Upper lobe of left lung (tissue), 4 donors: ENCODE results near the gene ST3GAL2.

Source experiments
- EP300 ChIP-seq, 4 donors: sonication (generic); formaldehyde crosslinking; IDR thresholded peaks; one replicate each; pipeline ENCODE4 v1.5.1; 2017; ENCODE audit warnings: antibody characterized with exemption in 4 of 4, control low read depth in 2 of 4
- POLR2A ChIP-seq, 4 donors: fragments of 450-650 bp; IDR thresholded peaks; one replicate each; pipeline ENCODE4 v1.5.1; 2016 to 2017; ENCODE audit warnings: antibody characterized with exemption in 4 of 4, mild to moderate bottlenecking in 2 of 4
- POLR2AphosphoS5 ChIP-seq, 2 donors: sonication (generic); formaldehyde crosslinking; IDR thresholded peaks; one replicate each; pipeline ENCODE4 v1.5.1; 2017; ENCODE audit warnings: antibody characterized with exemption in 2 of 2
- TF ChIP-seq, protein P1 (sequence below), 6 experiments: fragments of 450-650 bp in 4 of 6; fragments of 200-600 bp in 2 of 6; sonication (generic) in 2 of 6; IDR thresholded peaks; one replicate each; pipeline ENCODE4 v1.5.1; 2016 to 2019; ENCODE audit warnings: antibody characterized with exemption in 6 of 6

DNA sequence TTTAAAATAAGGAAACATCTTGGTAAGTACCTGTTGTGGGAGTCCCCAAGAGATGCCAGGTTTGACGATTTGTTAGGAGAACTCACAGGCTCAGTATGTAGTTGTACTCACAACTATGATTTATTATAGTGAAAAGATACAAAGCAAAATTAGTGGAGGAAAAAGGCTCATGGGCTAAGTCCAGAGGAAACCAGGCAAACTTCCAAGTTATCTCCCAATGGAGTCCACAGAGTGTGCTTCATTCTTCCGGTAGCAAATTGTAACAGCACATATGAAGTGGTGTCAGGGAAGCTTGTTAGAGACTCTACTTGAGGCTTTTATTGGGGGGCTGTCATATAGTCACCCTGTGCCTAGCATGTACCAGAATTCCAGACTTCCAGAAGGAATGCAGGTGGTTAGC is 89.9 kb downstream of the ST3GAL2 start:
- TF ChIP-seq POLR2A (IDR thresholded peaks at IDR 0.05) (no peak), EP300 (IDR thresholded peaks at IDR 0.05) (no peak), POLR2AphosphoS5 (IDR thresholded peaks at IDR 0.05) (no peak)
- TF ChIP-seq, protein P1, sequence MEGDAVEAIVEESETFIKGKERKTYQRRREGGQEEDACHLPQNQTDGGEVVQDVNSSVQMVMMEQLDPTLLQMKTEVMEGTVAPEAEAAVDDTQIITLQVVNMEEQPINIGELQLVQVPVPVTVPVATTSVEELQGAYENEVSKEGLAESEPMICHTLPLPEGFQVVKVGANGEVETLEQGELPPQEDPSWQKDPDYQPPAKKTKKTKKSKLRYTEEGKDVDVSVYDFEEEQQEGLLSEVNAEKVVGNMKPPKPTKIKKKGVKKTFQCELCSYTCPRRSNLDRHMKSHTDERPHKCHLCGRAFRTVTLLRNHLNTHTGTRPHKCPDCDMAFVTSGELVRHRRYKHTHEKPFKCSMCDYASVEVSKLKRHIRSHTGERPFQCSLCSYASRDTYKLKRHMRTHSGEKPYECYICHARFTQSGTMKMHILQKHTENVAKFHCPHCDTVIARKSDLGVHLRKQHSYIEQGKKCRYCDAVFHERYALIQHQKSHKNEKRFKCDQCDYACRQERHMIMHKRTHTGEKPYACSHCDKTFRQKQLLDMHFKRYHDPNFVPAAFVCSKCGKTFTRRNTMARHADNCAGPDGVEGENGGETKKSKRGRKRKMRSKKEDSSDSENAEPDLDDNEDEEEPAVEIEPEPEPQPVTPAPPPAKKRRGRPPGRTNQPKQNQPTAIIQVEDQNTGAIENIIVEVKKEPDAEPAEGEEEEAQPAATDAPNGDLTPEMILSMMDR (IDR thresholded peaks at IDR 0.05), result no peak
